Mesothelial cell of epicardium (in vitro differentiated cells): Measurements from ENCODE around the gene SLC16A12. TPM values are rescaled to one million over a fixed set of nuclear protein-coding genes. Genes with fewer than 3 reads are reported as not detected.

Experiments
- DNase-seq, 2 experiments: peaks; one replicate each; pipeline ENCODE4 v3.0.0; 2021; ENCODE audit warnings: low spot score in 2 of 2; ENCODE audit not compliant: unreplicated experiment in 2 of 2
- H3K27ac Mint-ChIP-seq: 2 replicates; pipeline ENCODE4 v1.8.0; 2021; ENCODE audit warnings: mixed read lengths
- H3K27me3 Mint-ChIP-seq: 2 replicates; pipeline ENCODE4 v1.8.0; 2021; ENCODE audit warnings: low read depth, mixed read lengths
- H3K36me3 Mint-ChIP-seq: 2 replicates; pipeline ENCODE4 v1.8.0; 2021; ENCODE audit warnings: mixed read lengths
- H3K4me1 Mint-ChIP-seq: 2 replicates; pipeline ENCODE4 v1.8.0; 2021; ENCODE audit warnings: mixed read lengths
- H3K4me3 Mint-ChIP-seq: 2 replicates; pipeline ENCODE4 v1.8.0; 2021; ENCODE audit warnings: mild to moderate bottlenecking, moderate library complexity, mixed read lengths
- H3K9me3 Mint-ChIP-seq: 2 replicates; pipeline ENCODE4 v1.8.0; 2021; ENCODE audit warnings: mixed read lengths
- total RNA-seq: library from RNA; stranded (reverse); gene quantifications from 3 replicates; pipeline ENCODE4 v1.2.1, GENCODE V29; 2021
- TF ChIP-seq, protein P1 (sequence below): fragments of 200-600 bp; sonication (generic); IDR thresholded peaks from one replicate; pipeline ENCODE4 v1.5.0; 2021; ENCODE audit warnings: antibody characterized with exemption; ENCODE audit not compliant: unreplicated experiment

The SLC16A12 gene
- total RNA-seq, 1 donor from 2014 or later: 3.0 TPM

DNA sequence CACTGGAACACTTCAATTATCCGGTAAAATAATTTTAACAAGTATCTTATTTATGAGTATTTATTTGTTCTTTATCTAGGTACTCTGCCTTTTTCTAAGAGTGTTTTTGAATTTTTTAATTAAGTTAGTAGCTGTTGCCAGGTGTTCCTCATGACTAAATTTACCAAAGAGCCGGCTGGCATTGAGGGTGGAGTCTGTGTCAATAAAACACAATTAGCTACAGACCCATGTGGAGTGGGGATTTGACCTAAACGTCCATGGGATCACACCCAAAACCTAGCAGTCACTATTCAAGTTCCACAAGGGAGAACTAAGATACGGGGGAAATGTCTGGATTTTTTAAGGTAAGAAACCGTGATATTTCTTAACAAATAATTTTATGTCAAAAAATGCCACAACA is 9.8 kb downstream of the SLC16A12 start:
- Mint-ChIP-seq H3K4me1 (peaks cover 29% of the 10 kb centered on the region), H3K27me3 (no peaks in the 10 kb centered on the region), H3K36me3 (no peaks in the 10 kb centered on the region), H3K4me3 (no peak overlapping the region), H3K27ac (no peak overlapping the region), H3K9me3 (no peaks in the 10 kb centered on the region)
- TF ChIP-seq, protein P1, sequence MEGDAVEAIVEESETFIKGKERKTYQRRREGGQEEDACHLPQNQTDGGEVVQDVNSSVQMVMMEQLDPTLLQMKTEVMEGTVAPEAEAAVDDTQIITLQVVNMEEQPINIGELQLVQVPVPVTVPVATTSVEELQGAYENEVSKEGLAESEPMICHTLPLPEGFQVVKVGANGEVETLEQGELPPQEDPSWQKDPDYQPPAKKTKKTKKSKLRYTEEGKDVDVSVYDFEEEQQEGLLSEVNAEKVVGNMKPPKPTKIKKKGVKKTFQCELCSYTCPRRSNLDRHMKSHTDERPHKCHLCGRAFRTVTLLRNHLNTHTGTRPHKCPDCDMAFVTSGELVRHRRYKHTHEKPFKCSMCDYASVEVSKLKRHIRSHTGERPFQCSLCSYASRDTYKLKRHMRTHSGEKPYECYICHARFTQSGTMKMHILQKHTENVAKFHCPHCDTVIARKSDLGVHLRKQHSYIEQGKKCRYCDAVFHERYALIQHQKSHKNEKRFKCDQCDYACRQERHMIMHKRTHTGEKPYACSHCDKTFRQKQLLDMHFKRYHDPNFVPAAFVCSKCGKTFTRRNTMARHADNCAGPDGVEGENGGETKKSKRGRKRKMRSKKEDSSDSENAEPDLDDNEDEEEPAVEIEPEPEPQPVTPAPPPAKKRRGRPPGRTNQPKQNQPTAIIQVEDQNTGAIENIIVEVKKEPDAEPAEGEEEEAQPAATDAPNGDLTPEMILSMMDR: no peak
- no peak for DNase-seq

DNA sequence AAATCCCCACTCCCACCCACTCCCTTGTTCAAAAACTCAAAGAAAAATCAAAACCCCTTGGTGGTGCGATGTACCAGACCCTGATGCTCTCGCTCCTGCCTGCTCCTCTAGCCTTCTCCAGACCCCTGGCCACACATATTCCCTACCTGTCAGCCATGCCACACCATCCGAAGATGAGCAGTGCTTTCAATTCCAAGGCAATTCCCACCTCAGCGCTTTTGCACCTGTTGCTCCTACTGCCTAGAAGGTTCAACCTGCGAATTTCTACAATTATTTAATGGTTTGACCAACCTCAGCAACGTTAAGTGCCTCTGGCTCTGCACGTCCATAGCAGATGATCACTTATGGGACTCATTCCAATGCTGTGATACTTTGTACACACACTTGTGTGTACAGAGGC is 11.1 kb downstream of the SLC16A12 start:
- Mint-ChIP-seq H3K9me3 (no peaks in the 10 kb centered on the region), H3K4me1 (peaks cover 29% of the 10 kb centered on the region), H3K27me3 (no peaks in the 10 kb centered on the region), H3K4me3 (no peak overlapping the region), H3K27ac (no peak overlapping the region), H3K36me3 (no peaks in the 10 kb centered on the region)
- TF ChIP-seq, protein P1: no peak
- no peak for DNase-seq

DNA sequence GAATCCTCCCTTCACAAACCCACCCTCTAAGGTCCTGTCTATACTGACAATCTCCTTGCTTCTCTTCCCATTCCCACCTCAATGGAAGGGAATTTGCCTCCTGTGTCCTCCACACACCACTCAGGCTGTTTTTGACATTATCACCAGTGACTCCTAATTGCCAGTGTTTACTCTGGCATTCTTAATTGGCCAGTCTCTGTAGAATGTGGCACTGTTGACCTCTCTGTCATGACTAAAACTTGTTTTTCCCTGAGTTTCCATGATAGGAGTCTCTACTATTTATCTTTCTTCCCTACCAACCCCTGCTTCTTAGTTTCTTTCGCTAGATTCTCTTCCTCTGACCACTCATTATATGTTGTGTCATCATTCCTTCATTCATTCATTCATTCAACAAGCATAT is 12.1 kb downstream of the SLC16A12 start:
- TF ChIP-seq, protein P1: no peak
- no peak overlapping the region for H3K27ac Mint-ChIP-seq
- peaks cover 28% of the 10 kb centered on the region for H3K4me1 Mint-ChIP-seq
- no peaks in the 10 kb centered on the region for H3K27me3 Mint-ChIP-seq
- DNase-seq: no peak
- H3K36me3 Mint-ChIP-seq: no peaks in the 10 kb centered on the region
- H3K9me3 Mint-ChIP-seq: no peaks in the 10 kb centered on the region
- no peak overlapping the region for H3K4me3 Mint-ChIP-seq

GRCh38 chr10:89522463-89522862 is 12.9 kb downstream of the SLC16A12 start:
- Mint-ChIP-seq H3K4me1 (peaks cover 32% of the 10 kb centered on the region), H3K4me3 (no peak overlapping the region), H3K9me3 (no peaks in the 10 kb centered on the region), H3K36me3 (no peaks in the 10 kb centered on the region), H3K27ac (no peak overlapping the region), H3K27me3 (no peaks in the 10 kb centered on the region)
- TF ChIP-seq, protein P1: no peak
- DNase-seq: no peak

- Mint-ChIP-seq H3K36me3 (no peaks in the 10 kb centered on the region), H3K9me3 (no peaks in the 10 kb centered on the region), H3K27ac (no peak overlapping the region), H3K27me3 (no peaks in the 10 kb centered on the region), H3K4me1 (peaks cover 33% of the 10 kb centered on the region), H3K4me3 (no peak overlapping the region)
- no peak for DNase-seq
- TF ChIP-seq, protein P1: no peak
Observed at GRCh38 chr10:89521368-89521767, 14.0 kb downstream of the SLC16A12 start.

GRCh38 chr10:89520706-89521105 is 14.7 kb downstream of the SLC16A12 start:
- Mint-ChIP-seq H3K27me3 (no peaks in the 10 kb centered on the region), H3K4me3 (no peak overlapping the region), H3K27ac (no peak overlapping the region), H3K36me3 (no peaks in the 10 kb centered on the region), H3K4me1 (peaks cover 33% of the 10 kb centered on the region), H3K9me3 (no peaks in the 10 kb centered on the region)
- TF ChIP-seq, protein P1: no peak
- no peak for DNase-seq
